ENCODE measurements around the gene WASL.
A peak's percentile ranks its signal among the peaks of the same experiment; 100 is the strongest.

Gene WASL

GRCh38 chr7:123761729-123762128, 12.9 kb upstream of the WASL start:
- TF ChIP-seq TAF1 (IDR thresholded peaks at IDR 0.05; ENCODE audit: borderline replicate concordance, low read depth, low read length) (no peak), POLR2AphosphoS5 (IDR thresholded peaks at IDR 0.05; ENCODE audit: low read depth, low read length) (no peak)
- no peak for FAIRE-seq

GRCh38 chr7:123757095-123757494, 8.3 kb upstream of the WASL start:
- no peak for DNase-seq (ENCODE audit: insufficient read length)
- no peak for TF ChIP-seq POLR2AphosphoS5 (IDR thresholded peaks at IDR 0.05; ENCODE audit: low read depth, low read length)
- TF ChIP-seq POLR2A (IDR thresholded peaks at IDR 0.05; ENCODE audit: low read depth, low read length): no peak
- TF ChIP-seq TAF1 (IDR thresholded peaks at IDR 0.05; ENCODE audit: borderline replicate concordance, low read depth, low read length): no peak
- FAIRE-seq: no peak

More at GRCh38 chr7:123761729-123762128, 12.9 kb upstream of the WASL start:
- DNase-seq (ENCODE audit: insufficient read length): no peak

DNA sequence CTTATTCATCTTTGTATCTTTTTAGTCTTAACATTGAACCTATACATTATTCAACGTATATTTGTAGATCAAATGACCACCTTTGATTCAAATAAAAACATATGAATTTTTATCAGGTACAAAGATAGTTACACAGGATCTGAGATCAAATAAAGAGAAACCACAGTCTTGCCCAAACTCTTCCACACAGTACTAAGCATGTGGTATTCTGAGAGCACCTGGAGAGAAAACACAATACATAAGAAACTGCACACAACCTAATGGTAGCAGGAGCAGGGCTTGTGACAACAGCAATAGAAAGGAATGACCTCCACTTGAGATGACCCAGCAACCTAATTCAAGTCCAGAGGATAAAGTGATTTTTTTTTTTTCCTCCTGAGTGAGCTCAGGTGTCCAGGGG, 6.5 kb upstream of the WASL start:
- FAIRE-seq (no peak), DNase-seq (ENCODE audit: insufficient read length) (no peak)
- TF ChIP-seq POLR2A (IDR thresholded peaks at IDR 0.05; ENCODE audit: low read depth, low read length) (no peak), TAF1 (IDR thresholded peaks at IDR 0.05; ENCODE audit: borderline replicate concordance, low read depth, low read length) (no peak), POLR2AphosphoS5 (IDR thresholded peaks at IDR 0.05; ENCODE audit: low read depth, low read length) (no peak)

DNA sequence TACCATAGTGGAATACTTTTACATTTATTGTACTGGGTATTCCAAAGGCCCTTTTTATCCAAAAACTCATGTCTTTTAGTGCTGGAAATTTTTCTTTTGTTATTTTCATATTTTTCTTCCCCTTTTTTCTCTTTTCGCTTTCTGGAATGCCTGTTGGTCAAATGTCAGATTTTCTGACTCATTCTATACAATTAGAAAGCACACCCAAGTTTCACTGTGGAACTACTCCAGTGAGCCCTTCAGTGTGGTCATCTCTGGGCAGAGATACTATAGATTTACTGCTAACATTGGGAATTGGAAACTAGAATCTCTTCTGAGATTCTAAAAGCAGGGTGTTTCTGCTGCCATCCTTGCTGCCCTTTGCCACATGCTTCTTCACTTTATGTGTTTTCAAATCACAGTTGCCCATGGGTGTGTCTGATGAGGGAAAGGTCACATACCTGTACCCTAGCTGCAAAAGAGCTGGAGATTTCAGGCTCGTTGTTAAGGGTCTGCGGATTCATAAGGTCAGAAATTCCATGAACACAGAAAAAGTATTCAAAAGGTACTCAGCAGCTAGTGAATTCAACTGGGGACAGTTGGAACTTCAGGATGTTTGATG, 5.6 kb upstream of the WASL start:
- no peak for FAIRE-seq
- no peak for DNase-seq (ENCODE audit: insufficient read length)

GRCh38 chr7:123752534-123752933, 3.7 kb upstream of the WASL start:
- FAIRE-seq (no peak), DNase-seq (ENCODE audit: insufficient read length) (no peak)
- TF ChIP-seq POLR2AphosphoS5 (IDR thresholded peaks at IDR 0.05; ENCODE audit: low read depth, low read length) (no peak), TAF1 (IDR thresholded peaks at IDR 0.05; ENCODE audit: borderline replicate concordance, low read depth, low read length) (no peak), POLR2A (IDR thresholded peaks at IDR 0.05; ENCODE audit: low read depth, low read length) (no peak)

More for the DNA sequence above, 5.6 kb upstream of the WASL start:
- TF ChIP-seq TAF1 (IDR thresholded peaks at IDR 0.05; ENCODE audit: borderline replicate concordance, low read depth, low read length) (no peak), POLR2AphosphoS5 (IDR thresholded peaks at IDR 0.05; ENCODE audit: low read depth, low read length) (no peak), POLR2A (IDR thresholded peaks at IDR 0.05; ENCODE audit: low read depth, low read length) (no peak)

- TF ChIP-seq POLR2A (IDR thresholded peaks at IDR 0.05; ENCODE audit: low read depth, low read length): no peak
- TF ChIP-seq TAF1 (IDR thresholded peaks at IDR 0.05; ENCODE audit: borderline replicate concordance, low read depth, low read length): no peak
- no peak for TF ChIP-seq POLR2AphosphoS5 (IDR thresholded peaks at IDR 0.05; ENCODE audit: low read depth, low read length)
- no peak for FAIRE-seq
- no peak for DNase-seq (ENCODE audit: insufficient read length)
Observed at GRCh38 chr7:123751821-123752220, 3.0 kb upstream of the WASL start.

DNA sequence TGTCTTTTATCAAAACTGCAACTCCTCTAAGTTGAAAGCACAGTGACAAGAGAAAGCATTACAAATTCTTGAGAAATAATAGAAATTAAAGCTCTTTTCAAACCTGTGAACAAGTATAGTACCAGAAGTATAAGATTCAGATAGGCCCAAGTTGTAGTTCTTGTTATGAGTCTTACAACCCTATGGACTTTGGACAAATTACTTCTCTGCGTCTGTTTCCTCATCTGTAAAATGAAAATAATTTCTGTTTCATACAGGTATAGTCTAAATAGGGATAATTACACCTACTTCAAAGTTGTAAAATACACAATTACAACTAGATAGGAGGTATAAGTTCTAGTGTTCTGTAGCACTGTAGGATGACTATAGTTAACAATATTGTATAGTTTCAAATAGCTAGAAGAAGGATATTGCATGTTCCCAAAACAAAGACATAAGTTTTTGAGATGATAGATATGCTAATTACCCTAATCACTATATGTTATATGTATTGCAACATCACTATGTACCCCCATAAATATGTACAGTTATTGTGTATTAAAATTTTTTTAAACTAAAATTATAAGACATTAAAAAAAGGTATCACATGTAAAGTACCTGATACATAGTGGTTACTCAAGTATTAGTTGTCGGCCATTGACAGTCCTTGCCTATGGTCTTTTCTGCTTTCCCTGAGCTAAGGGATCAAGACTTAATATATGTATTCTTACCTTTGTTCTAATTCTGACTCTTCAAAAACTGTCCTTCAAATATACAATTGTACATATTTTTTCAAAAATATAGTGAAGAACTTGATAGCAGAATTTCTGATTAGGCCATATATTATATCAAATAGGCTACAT, 1.8 kb upstream of the WASL start:
- no peak for DNase-seq (ENCODE audit: insufficient read length)
- no peak for FAIRE-seq
- TF ChIP-seq POLR2A (IDR thresholded peaks at IDR 0.05; ENCODE audit: low read depth, low read length) (no peak), TAF1 (IDR thresholded peaks at IDR 0.05; ENCODE audit: borderline replicate concordance, low read depth, low read length) (no peak), POLR2AphosphoS5 (IDR thresholded peaks at IDR 0.05; ENCODE audit: low read depth, low read length) (no peak)

DNA sequence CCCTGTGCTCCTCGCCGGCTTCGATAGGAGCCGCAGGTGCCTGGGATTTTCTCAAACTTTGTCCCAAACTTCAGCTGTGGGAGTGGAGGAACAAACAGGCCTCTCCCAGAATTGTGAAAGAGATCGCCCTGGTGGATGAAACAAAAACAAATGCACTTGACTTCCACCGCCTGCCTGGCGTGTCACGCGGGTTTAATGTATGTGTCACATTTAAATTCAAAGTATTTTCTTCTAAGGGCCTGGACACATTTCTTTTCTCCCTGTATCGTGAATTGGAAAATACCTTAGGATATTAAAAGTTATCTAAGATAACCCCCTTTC, 694 bp upstream of the WASL start:
- FAIRE-seq (no peak), DNase-seq (ENCODE audit: insufficient read length) (no peak)
- TF ChIP-seq TAF1 (IDR thresholded peaks at IDR 0.05; ENCODE audit: borderline replicate concordance, low read depth, low read length): no peak
- TF ChIP-seq POLR2A (IDR thresholded peaks at IDR 0.05; ENCODE audit: low read depth, low read length): no peak
- TF ChIP-seq POLR2AphosphoS5 (IDR thresholded peaks at IDR 0.05; ENCODE audit: low read depth, low read length): no peak

- DNase-seq (ENCODE audit: insufficient read length) (no peak), FAIRE-seq (peak; percentile 21)
- no peak for TF ChIP-seq TAF1 (IDR thresholded peaks at IDR 0.05; ENCODE audit: borderline replicate concordance, low read depth, low read length)
- no peak for TF ChIP-seq POLR2A (IDR thresholded peaks at IDR 0.05; ENCODE audit: low read depth, low read length)
- no peak for TF ChIP-seq POLR2AphosphoS5 (IDR thresholded peaks at IDR 0.05; ENCODE audit: low read depth, low read length)
Observed at GRCh38 chr7:123748171-123748733, 551 bp downstream of the WASL start.

- no peak for FAIRE-seq
- DNase-seq (ENCODE audit: insufficient read length): no peak
Observed at GRCh38 chr7:123747620-123748141, 1.1 kb downstream of the WASL start.

GRCh38 chr7:123746931-123747488, 1.8 kb downstream of the WASL start:
- DNase-seq (ENCODE audit: insufficient read length) (no peak), FAIRE-seq (no peak)
- TF ChIP-seq POLR2AphosphoS5 (IDR thresholded peaks at IDR 0.05; ENCODE audit: low read depth, low read length): no peak
- TF ChIP-seq POLR2A (IDR thresholded peaks at IDR 0.05; ENCODE audit: low read depth, low read length): no peak
- no peak for TF ChIP-seq TAF1 (IDR thresholded peaks at IDR 0.05; ENCODE audit: borderline replicate concordance, low read depth, low read length)

More at GRCh38 chr7:123747620-123748141, 1.1 kb downstream of the WASL start:
- TF ChIP-seq POLR2A (IDR thresholded peaks at IDR 0.05; ENCODE audit: low read depth, low read length) (no peak), POLR2AphosphoS5 (IDR thresholded peaks at IDR 0.05; ENCODE audit: low read depth, low read length) (no peak)

All from GM12892 (cell line).